NCI-H2107 (cell line): ENCODE data around the gene NFYA.

Experiments used
- DNase-seq: peaks from one replicate; lab custom pipeline; 2025; lab: John Stamatoyannopoulos, UW

NFYA gene

GRCh38 chr6:41073203-41073967 is 611 bp downstream of the NFYA start:
- peak; percentile 5 for DNase-seq

- no peak for DNase-seq
These were observed 1.4 kb downstream of the NFYA start for GRCh38 chr6:41073968-41074691.

GRCh38 chr6:41074692-41075436 is 2.1 kb downstream of the NFYA start:
- DNase-seq = no peak

GRCh38 chr6:41075651-41076626 is 3.2 kb downstream of the NFYA start:
- no peak for DNase-seq

GRCh38 chr6:41077536-41077935 is 4.8 kb downstream of the NFYA start:
- DNase-seq = no peak

GRCh38 chr6:41078101-41078500 is 5.3 kb downstream of the NFYA start:
- DNase-seq = no peak

- DNase-seq = no peak
These were observed 6.3 kb downstream of the NFYA start for GRCh38 chr6:41079080-41079479.

GRCh38 chr6:41080621-41081020 is 7.8 kb downstream of the NFYA start:
- no peak for DNase-seq

- no peak for DNase-seq
These were observed 10.3 kb downstream of the NFYA start for GRCh38 chr6:41083072-41083471.

GRCh38 chr6:41085182-41085581 is 12.4 kb downstream of the NFYA start:
- no peak for DNase-seq

GRCh38 chr6:41088451-41088850 is 15.7 kb downstream of the NFYA start:
- DNase-seq = no peak

- DNase-seq = no peak
These were observed 18.3 kb downstream of the NFYA start for GRCh38 chr6:41090841-41091761.

- DNase-seq = no peak
These were observed 19.8 kb downstream of the NFYA start for GRCh38 chr6:41092421-41093140.

GRCh38 chr6:41093729-41094128 is 21.0 kb downstream of the NFYA start:
- no peak for DNase-seq

GRCh38 chr6:41097467-41098090 is 24.8 kb downstream of the NFYA start:
- no peak for DNase-seq

GRCh38 chr6:41098366-41098765 is 25.6 kb downstream of the NFYA start:
- DNase-seq = no peak

- no peak for DNase-seq
These were observed 28.1 kb downstream of the NFYA start for GRCh38 chr6:41100871-41101287.

- no peak for DNase-seq
These were observed 31.1 kb downstream of the NFYA start for GRCh38 chr6:41103847-41104246.

GRCh38 chr6:41111017-41111416 is 38.2 kb downstream of the NFYA start:
- no peak for DNase-seq
